ENCODE data around the gene ST8SIA6.

Gene ST8SIA6

GRCh38 chr10:17348501-17349349 lies 105.7 kb downstream of the ST8SIA6 start (continued):
- TF ChIP-seq ZBTB10 (tag by site-specific recombination; IDR thresholded peaks at IDR 0.05): no peak
- no peak for TF ChIP-seq SP2 (tag by site-specific recombination; IDR thresholded peaks at IDR 0.05)
- no peak for TF ChIP-seq SALL2 (tag by site-specific recombination; IDR thresholded peaks at IDR 0.05; ENCODE audit: borderline replicate concordance)
- no peak for TF ChIP-seq ZNF645 (tag by site-specific recombination; IDR thresholded peaks at IDR 0.05)
- peak; percentile 70 for TF ChIP-seq ZNF660 (tag by site-specific recombination; IDR thresholded peaks at IDR 0.05)
- no peak for TF ChIP-seq ZBTB26 (tag by site-specific recombination; optimal IDR thresholded peaks at IDR 0.05)
- 0 out of 2 replicates have a peak, but pooled peaks have one; percentile 30 for TF ChIP-seq ZNF501 (tag by site-specific recombination; IDR thresholded peaks at IDR 0.05)
- TF ChIP-seq ZNF426 (tag by site-specific recombination; IDR thresholded peaks at IDR 0.05): no peak
- no peak for TF ChIP-seq ZNF677 (tag by site-specific recombination; IDR thresholded peaks at IDR 0.05)
- no peak for TF ChIP-seq ZNF114 (tag by site-specific recombination; IDR thresholded peaks at IDR 0.05)
- no peak for TF ChIP-seq KLF16 (tag by site-specific recombination; IDR thresholded peaks at IDR 0.05)
- no peak for TF ChIP-seq ZNF571 (tag by site-specific recombination; IDR thresholded peaks at IDR 0.05)
- TF ChIP-seq ZNF48 (tag by site-specific recombination; IDR thresholded peaks at IDR 0.05): no peak
- no peak for TF ChIP-seq ZNF362 (tag by site-specific recombination; IDR thresholded peaks at IDR 0.05)
- no peak for TF ChIP-seq ATF2 (tag by site-specific recombination; IDR thresholded peaks at IDR 0.05; ENCODE audit: low read depth)
- no peak for TF ChIP-seq ZNF747 (tag by site-specific recombination; IDR thresholded peaks at IDR 0.05)

- POLR2A ChIA-PET: interaction anchor here (0.6 to 1.4 kb wide), 2 partner anchors 17 to 101 kb away, joined by 3 to 6 read pairs; no protein-coding TSS in a partner anchor
- no peak overlapping the region; the same call in 1 of the 2 replicates for H3K27ac ChIP-seq (ENCODE audit: extremely low read depth, low read depth, low read length)
- no peaks in the 10 kb centered on the region for H3K9me3 ChIP-seq (ENCODE audit: control insufficient read depth, insufficient read depth, low read depth, low read length)
- no peak overlapping the region for H3K4me3 ChIP-seq (ENCODE audit: low read depth, low read length)
- CTCF ChIA-PET: interaction anchor here (0.5 to 0.7 kb wide), 2 partner anchors 9 to 58 kb away, joined by 3 to 5 read pairs; no protein-coding TSS in a partner anchor
- no peaks in the 10 kb centered on the region for H3K36me3 ChIP-seq (ENCODE audit: control insufficient read depth in 2 of 2, insufficient read depth in 1 of 2, low read length in 2 of 2)
- no peaks in the 10 kb centered on the region for H3K4me1 ChIP-seq (ENCODE audit: control insufficient read depth, insufficient read depth, low read length)
- TF ChIP-seq SP2 (tag by site-specific recombination; IDR thresholded peaks at IDR 0.05) (no peak), ZBTB26 (tag by site-specific recombination; optimal IDR thresholded peaks at IDR 0.05) (no peak), ZBTB1 (tag by site-specific recombination; IDR thresholded peaks at IDR 0.05) (no peak), ZNF16 (tag by site-specific recombination; IDR thresholded peaks at IDR 0.05; ENCODE audit: low read depth) (no peak), ZNF433 (tag by site-specific recombination; IDR thresholded peaks at IDR 0.05; ENCODE audit: low read depth) (no peak), BCL11A (tag by site-specific recombination; IDR thresholded peaks at IDR 0.05; ENCODE audit: low read depth) (no peak), ZBTB8A (tag by site-specific recombination; IDR thresholded peaks at IDR 0.05) (no peak), ZNF558 (tag by site-specific recombination; IDR thresholded peaks at IDR 0.05) (no peak)
These were observed 106.3 kb downstream of the ST8SIA6 start for GRCh38 chr10:17348011-17348500.

Data from HEK293 (cell line).